Fibroblast of upper back skin (primary cell): ENCODE results near the gene PCDHGA9.
"Not testable (repeated sequence)": the region's sequence is repeated elsewhere in the genome, so short reads cannot be mapped to it uniquely, and the experiment has no call there.

Experiments
- DNase-seq: peaks from one replicate; pipeline ENCODE4 v3.0.0-alpha.2; 2013

PCDHGA9 gene

DNA sequence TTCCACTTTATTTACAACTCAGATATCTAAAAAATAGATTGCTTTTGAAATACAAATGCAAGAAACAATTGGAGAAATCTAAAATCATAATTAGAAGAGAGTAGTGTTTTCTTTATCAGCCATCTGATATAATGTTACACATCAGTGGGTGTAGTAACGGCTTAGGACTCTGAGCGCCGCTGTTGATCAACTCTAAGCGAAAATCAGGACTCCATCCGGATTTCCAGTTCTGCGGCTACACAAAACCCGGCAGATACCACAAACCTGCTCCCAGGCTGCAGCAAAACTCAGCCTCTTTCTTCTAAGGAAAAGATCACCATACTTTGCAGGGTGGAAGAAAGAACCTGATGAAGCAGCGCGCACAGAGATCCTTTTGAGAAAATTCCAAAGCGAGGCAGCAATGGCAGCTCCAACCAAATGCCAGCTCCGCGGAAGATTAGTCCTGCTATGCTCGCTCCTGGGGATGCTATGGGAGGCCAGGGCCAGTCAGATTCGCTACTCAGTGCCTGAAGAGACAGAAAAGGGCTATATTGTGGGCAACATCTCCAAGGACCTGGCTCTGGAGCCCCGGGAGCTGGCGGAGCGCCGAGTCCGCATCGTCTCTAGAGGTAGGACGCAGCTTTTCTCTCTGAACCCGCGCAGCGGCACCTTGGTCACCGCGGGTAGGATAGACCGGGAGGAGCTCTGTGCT lies at the start of gene PCDHGA9:
Gene PCDHGA9 (plus strand): TSS at position 226 of the 691 bp plus-strand sequence. CDS start 175 bp downstream, at position 401.
- DNase-seq: peak; percentile 30

DNA sequence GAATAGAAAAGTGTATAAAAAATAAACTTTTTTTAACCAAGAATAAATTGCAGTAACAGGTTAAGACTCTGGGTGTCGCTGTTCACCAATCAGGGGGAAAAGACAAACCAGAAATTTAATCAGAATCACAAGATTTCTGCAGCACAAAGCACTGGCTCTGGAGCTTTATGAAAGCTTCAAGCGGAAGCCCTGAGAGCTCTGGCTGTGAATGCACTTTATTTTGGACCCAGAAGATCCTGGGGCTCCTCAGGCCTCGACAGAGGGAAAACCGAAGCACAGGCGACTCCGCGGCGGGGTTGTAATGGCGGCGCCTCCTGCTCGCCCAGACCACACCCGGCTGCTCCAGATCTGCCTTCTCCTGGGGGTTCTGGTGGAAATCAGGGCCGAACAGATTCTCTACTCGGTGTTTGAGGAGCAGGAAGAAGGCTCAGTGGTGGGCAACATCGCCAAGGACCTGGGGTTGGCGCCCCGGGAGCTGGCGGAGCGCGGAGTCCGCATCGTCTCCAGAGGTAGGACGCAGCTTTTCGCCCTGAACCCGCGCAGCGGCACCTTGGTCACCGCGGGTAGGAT lies 47.6 kb upstream of the PCDHGA9 start, which contains the start of gene PCDHGA4:
Gene PCDHGA4 (plus strand): TSS at position 122 of the 570 bp plus-strand sequence. CDS start 87 bp downstream, at position 209.
- DNase-seq: no peak

- no peak for DNase-seq
Measured at GRCh38 chr5:141355641-141356040, 46.9 kb upstream of the PCDHGA9 start.

DNA sequence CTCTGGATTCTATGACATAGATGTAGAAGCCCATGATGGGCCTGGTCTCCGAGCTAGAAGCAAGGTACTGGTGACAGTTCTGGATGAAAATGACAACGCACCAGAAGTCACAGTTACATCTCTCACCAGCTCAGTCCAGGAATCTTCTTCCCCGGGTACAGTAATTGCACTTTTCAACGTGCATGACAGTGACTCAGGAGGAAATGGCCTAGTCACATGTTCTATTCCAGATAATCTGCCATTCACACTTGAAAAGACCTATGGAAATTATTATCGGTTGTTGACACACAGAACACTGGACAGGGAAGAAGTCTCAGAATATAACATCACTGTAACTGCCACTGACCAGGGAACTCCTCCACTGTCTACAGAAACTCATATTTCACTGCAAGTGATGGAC lies 46.4 kb upstream of the PCDHGA9 start:
- DNase-seq: no peak

DNA sequence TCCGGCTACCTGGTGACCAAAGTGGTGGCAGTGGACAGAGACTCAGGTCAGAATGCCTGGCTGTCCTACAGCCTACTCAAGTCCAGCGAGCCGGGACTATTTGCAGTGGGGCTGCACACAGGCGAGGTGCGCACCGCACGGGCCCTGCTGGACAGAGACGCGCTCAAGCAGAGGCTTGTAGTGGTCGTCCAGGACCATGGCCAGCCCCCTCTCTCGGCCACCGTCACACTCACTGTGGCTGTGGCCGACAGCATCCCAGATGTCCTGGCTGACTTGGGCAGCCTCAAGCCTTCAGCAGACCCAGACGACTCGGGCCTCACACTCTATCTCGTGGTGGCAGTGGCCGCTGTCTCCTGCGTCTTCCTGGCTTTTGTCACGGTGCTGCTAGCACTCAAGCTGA lies 45.6 kb upstream of the PCDHGA9 start:
- no peak for DNase-seq

DNA sequence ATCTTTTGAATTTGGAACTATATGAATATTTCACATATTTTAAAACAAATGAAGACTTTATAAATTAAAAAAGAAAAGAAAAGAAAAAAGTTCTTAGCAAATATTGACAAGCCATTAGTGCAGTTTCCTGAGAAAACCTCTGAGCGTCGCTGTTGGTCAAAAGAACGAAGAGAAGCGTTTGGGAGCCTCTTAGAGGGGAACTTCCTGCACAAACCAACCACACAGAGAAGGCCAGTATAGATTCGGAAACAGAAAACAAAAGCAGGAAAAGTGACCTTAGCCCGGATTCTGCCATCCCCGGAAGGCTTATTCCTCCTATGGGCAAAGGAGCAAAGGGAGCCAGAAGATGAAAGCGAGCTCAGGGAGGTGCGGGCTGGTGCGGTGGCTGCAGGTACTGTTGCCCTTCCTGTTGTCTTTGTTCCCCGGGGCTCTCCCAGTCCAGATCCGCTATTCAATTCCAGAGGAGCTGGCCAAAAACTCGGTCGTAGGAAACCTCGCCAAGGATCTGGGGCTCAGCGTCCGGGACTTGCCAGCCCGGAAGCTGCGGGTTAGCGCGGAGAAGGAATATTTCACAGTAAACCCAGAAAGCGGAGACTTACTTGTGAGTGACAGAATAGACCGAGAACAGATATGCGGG lies 42.7 kb upstream of the PCDHGA9 start, which contains the start of gene PCDHGB2:
Gene PCDHGB2 (plus strand): TSS at position 205 of the 637 bp plus-strand sequence. CDS start 142 bp downstream, at position 347.
- peak; percentile 41 for DNase-seq

GRCh38 chr5:141360685-141361084 lies 41.9 kb upstream of the PCDHGA9 start:
- no peak for DNase-seq

- no peak for DNase-seq
Measured at GRCh38 chr5:141362719-141363118, 39.9 kb upstream of the PCDHGA9 start.

- peak; percentile 28 for DNase-seq
Measured at GRCh38 chr5:141363952-141364660, 38.5 kb upstream of the PCDHGA9 start, which contains the start of gene PCDHGA5. Gene PCDHGA5 (plus strand): TSS chr5:141364162. CDS start chr5:141364331, 169 bp downstream.

DNA sequence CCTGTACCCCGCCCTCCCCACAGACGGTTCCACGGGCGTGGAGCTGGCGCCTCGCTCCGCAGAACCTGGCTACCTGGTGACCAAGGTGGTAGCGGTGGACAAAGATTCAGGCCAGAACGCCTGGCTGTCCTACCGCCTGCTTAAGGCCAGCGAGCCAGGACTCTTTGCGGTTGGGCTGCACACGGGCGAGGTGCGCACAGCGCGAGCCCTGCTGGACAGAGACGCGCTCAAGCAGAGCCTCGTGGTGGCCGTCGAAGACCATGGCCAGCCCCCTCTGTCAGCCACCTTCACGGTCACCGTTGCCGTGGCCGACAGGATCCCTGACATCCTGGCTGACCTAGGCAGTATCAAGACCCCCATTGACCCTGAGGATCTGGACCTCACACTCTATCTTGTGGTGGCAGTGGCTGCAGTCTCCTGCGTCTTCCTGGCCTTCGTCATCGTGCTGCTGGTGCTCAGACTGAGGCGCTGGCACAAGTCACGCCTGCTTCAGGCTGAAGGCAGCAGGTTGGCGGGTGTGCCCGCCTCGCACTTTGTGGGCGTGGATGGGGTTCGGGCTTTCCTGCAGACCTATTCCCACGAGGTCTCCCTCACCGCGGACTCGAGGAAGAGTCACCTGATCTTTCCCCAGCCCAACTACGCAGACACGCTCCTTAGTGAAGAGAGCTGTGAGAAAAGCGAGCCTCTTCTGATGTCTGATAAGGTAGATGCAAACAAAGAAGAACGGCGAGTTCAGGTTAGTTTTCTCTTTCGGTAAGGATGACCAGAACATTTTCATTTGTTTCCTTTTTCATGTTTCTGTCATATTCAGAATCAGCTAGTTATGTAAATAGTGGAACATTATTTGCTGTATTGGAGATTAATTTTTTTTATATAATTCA lies 36.3 kb upstream of the PCDHGA9 start:
- DNase-seq: no peak

DNA sequence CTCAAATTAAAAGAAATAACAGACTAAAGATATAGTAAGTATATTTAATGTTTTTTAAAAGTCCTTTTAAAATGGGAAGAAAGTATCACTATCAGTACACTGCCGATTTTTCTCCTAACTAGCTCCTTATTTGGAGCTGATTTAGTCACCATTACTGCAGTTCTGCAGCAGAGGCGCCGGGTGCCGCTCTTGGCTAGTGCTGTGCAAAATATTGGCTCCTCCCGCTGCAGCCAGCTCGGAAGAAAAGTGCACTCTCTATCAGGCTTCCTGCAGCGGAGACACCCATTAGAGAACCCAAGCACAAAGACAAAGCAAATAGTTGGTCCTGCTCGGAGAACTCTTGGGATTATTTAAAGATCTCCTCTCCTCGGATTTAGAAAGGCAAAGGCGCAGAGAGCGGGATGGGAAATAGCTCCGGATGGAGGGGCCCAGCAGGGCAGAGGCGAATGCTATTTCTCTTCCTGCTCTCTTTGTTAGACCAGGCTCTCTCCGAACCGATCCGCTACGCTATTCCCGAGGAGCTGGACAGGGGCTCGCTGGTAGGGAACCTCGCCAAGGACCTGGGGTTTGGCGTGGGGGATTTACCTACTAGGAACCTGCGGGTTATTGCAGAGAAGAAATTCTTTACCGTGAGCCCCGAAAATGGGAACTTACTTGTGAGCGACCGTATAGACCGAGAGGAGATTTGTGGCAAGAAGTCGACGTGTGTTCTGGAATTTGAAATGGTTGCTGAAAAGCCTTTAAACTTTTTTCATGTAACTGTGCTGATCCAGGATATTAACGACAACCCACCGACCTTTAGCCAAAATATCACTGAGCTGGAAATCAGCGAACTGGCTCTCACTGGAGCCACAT lies 32.4 kb upstream of the PCDHGA9 start, which contains the start of gene PCDHGB3:
Gene PCDHGB3 (plus strand): TSS at position 249 of the 855 bp plus-strand sequence. CDS start 153 bp downstream, at position 402.
- peak; percentile 64 for DNase-seq

- DNase-seq: no peak
Measured at GRCh38 chr5:141371572-141372475, 30.8 kb upstream of the PCDHGA9 start.

DNA sequence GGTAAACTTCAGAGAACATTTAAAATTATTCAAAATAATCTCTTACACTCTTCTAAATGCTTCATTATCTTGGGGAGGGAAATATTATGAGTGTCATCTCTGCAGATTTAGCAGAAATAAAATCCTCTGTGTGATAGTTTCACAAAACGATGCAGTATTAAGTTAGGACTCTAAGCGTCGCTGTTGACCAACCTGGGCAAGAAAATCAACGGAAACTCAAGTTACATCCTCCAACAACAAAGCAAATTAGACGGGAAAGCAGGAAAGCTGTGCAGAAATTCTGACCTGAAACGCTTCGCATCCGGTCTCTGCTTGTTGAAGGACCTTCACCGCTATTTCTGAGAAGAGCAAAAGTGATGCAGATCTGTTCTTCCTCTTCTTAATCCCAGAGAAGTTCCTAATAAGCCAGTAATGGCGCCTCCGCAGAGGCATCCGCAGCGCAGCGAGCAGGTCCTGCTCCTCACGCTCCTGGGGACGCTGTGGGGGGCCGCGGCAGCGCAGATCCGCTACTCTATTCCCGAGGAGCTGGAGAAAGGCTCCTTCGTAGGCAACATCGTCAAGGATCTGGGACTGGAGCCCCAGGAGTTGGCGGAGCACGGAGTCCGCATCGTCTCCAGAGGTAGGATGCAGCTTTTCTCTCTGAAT lies 28.8 kb upstream of the PCDHGA9 start, which contains the start of gene PCDHGA6:
Gene PCDHGA6 (plus strand): TSS at position 219 of the 645 bp plus-strand sequence. CDS start 193 bp downstream, at position 412.
- peak; percentile 38 for DNase-seq

- DNase-seq: no peak
Measured at GRCh38 chr5:141374627-141375026, 28.0 kb upstream of the PCDHGA9 start.

- not testable (repeated sequence) for DNase-seq
Measured at GRCh38 chr5:141375444-141376155, 27.0 kb upstream of the PCDHGA9 start.

DNA sequence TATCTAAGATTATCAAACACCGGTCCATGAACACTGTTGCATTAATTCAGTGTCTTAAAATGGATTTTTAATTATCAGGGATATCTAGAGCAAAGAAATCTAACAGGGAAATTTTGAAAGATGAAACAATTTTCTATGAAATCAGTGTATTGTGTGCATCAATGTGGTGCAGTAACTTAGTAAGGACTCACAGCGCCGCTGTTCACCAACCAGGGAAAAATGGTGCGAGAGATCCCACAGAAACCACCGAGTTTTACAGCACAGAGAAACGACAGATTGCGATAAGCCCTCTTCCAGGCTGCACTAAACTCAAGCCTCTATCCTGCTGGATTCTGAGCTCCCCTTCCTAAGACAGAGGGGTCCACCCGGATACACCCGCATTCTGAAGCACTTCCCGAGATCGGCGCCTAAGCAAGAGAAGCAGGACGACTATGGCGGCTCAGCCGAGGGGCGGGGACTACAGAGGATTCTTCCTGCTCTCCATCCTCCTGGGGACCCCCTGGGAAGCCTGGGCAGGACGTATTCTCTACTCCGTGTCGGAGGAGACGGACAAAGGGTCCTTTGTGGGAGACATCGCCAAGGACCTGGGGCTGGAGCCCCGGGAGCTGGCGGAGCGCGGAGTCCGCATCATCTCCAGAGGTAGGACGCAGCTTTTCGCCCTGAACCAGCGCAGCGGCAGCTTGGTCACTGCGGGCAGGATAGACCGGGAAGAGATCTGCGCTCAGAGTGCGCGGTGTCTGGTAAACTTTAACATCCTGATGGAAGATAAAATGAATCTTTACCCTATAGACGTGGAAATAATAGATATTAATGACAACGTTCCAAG lies 19.9 kb upstream of the PCDHGA9 start, which contains the start of gene PCDHGA7:
Gene PCDHGA7 (plus strand): TSS at position 274 of the 826 bp plus-strand sequence. CDS start 158 bp downstream, at position 432.
- DNase-seq: peak; percentile 44

GRCh38 chr5:141383345-141383744 lies 19.2 kb upstream of the PCDHGA9 start:
- no peak for DNase-seq
